HG02884 (cell line): Measurements from ENCODE around the gene PAXX.
A peak's percentile ranks its signal among the peaks of the same experiment; 100 is the strongest.
"Not testable (repeated sequence)": the region's sequence is repeated elsewhere in the genome, so short reads cannot be mapped to it uniquely, and the experiment has no call there.

Experiments
- ATAC-seq: cut with Tn5 transposase; IDR thresholded peaks from one replicate; pipeline ENCODE4 v1.9.1; 2021; ENCODE audit warnings: mild to moderate bottlenecking, moderate library complexity; ENCODE audit not compliant: unreplicated experiment

PAXX gene

DNA sequence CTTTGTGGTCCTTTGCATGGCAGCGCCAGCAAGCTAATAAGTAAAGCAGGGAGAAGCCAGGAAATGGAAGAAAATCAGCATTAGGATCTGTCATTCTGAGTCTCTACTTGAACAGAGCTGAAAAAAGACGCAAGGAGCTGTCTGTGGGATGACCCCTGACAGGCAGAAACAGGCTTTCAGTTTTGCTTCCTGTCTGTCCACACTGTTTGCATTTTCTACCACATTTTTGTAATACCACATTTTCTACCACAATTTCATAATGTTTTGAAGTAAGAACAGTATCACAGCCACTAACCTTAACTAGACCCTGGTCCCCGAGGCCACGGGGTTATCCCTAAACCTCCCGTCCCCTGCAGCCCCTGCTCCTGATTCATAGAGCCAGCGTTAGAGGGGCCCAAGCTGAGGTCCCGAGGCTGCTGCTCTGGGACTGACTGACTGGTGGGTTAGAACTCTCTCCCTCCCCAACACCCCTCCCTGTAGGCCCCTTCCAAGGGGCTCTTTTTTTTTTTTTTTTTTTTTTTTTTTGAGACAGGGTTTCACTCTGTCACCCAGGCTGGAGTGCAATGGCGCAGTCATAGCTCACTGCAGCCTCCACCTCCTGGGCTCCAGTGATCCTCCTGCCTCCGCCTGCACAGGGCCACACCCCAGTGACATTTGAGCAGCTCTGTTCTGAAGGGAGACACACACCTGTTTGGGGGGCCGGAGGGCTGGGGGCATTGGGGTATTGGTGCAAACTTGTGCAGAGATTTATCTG is 8.1 kb downstream of the PAXX start:
- ATAC-seq, result peak; percentile 71

DNA sequence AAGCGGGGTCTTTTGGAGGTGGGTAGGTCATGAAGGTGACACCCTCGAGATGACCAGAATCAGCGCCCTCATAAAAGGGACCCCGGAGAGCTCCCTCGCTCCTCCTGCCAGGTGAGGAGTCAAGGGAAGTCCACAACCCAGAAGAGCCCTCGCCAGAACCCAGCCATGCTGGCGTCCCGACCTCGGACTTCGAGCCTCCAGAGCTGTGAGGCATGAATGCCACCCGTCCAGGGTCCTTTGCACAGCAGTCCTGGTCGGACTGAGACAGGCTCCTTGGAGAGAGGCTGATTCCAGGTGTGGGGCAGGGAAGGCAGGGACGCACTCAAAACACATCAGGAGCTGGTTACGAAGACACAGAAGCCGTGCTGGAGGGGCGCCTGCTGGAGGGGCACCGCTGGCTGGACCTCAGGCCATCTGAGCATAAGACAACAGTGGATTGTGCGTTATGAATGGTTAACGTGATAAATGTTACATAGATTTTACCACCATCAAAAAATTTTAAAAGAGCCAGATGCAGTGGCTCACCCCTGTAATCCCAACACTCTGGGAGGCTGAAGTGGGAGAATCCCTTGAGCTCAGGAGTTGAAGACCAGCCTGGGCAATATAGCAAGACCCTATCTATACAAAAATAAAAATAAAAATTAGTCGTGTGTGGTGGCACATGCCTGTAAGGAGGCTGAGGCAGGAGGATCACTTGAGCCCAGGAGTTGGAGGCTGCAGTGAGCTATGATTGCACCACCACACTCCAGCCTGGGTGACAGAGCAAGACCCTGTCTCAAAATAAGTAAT is 9.8 kb downstream of the PAXX start:
- ATAC-seq, result no peak

DNA sequence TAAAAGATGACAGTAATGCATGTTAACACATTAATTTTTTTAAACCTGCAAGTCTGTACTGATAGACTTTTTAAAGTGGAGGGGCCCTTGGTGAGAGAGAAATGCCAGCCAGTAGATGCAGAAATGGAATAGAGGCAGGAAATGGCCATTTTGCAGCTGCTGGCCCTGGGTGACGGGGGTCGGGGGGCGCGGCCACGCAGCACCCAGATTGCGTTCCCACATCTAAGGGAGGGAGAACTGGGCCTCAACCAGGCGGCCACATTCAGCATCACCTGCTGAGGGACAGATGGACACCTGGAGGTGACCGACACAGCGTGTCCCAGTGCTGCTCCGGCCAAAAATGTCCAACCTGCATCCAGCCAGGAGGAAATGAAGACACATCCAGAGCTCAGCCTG is 10.4 kb downstream of the PAXX start:
- no peak for ATAC-seq

DNA sequence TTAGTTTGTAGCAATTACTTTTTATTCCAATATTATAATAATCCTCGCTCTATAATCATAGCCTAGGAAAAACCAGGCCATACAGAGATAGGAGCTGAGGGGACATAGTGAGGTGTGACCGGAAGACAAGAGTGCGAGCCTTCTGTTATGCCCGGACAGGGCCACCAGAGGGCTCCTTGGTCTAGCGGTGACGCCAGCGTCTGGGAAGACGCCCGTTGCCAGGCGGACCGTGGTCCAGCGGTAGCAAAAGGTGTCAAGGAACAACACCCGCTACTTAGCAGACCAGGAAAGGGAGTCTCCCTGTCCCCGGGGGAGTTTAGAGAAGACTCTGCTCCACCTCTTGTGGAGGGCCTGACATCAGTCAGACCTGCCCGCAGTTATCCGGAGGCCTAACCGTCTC is 12.1 kb downstream of the PAXX start:
- not testable (repeated sequence) for ATAC-seq

DNA sequence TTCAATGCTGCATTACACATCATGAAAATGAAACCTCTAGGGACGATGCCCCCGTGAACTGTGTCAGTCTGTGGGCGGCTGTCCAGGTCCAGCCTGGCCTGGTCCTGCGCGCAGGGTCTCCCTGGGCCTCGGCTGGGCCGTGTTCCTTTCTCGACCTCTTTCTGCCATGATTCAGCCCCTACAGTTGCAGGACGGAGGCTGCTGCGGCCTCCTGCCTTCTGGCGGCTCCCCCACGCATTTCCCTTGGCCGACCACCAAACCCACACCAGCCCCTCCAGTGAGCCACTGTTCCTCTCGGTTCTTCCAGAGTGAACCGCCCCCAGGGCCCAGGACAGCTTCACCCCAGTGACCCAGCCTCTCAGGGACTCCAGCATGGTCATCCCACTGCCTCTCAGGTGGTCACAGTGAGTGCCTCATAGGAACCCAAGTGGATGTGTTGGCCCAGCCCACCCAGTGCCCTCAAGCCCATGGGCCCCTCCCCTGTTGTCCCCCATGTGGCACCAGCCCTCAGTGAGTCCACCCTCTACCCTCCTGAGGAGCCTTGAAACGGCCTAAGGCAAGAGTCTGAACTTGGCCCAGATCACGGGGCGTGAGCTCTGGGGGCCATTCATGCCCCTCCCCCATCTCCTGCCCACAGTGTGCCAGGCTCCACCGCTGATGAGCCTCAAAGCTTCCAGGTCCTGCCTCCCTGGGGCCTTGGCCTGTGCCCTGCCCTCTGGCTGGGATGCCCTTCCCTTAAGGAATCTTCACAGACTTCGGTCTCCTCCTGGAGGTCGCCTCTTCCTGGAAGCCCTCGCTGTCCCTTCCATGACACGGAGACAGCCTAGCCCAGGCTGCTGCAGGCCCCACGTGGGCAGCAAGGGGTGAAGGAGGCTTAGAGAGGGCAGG is 14.1 kb downstream of the PAXX start:
- no peak for ATAC-seq

DNA sequence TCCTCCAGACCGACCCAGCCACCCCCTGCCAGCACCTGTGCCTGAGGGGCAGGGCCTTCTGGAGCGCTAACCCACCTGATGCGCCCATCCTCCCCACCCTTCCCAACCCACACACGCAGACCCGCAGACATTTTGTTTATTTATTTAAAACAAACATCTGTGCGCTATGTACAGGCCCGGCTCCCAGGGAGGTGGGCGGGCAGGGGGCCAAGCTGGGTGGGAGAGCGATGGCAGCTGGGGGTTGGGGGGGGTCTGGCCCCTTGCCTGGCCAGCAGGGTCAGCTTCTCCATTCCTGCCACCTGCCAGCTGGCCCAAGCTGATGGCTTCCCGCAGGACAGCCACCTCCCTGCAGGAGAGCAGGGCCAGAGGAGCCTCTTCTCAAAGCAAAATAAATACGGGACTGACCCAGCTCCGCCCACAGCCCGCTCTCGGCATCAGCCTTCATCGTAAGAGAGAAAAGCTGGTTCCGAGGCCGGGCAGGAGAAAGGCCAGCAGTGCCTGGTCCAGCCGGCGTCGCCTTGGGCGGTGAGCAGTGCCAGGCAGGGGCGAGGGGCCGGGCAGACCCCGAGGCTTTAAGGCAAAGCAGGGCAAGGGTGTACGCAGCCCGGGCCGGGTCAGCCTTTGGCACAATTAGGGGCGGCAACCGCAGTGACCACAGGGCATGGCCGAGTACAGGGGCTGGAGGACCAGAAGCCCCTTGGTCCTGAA is 15.0 kb downstream of the PAXX start:
- ATAC-seq, result no peak

DNA sequence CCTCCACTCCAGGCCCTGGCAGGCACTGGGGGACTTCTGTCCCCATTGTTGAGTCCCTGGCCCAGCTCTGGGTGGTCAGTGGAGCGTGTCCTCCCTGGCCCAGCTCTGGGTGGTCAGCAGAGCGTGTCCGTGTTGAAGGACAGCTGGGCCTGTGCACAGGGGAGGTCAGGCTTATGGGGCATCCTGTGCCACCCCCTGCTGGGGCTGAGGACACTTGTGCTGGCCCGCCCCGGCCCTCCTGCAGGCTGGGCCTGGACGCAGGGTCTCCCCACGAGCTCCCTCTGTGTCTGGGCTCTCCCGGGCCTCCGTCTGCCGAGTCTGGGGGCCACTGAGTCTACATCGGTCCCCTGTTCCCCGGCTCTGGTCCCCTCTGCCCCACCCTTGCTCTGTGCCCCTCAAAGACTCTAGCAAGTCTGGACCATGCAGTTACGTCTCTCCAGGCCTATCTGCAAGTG is 15.6 kb downstream of the PAXX start:
- no peak for ATAC-seq

DNA sequence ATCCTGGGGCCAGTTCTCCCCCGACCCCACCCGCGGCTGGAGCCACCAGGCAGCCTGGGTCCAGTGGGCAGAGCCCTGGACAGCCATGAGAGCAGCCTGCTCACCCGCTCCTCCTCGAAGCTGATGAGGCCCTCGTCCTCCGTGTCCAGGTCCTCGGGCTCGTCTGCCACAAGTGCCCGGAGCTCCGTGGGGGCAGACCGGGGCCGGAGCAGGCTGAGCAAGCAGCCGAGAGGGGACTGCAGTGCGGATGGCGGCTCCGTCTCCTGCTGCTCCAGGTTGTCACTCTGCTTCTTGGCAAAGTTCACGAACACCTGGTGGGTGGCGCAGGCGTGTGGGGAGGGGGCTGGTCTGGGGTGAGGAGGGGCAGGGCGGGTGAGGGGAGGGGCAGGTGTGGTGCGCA is 16.1 kb downstream of the PAXX start:
- no peak for ATAC-seq

DNA sequence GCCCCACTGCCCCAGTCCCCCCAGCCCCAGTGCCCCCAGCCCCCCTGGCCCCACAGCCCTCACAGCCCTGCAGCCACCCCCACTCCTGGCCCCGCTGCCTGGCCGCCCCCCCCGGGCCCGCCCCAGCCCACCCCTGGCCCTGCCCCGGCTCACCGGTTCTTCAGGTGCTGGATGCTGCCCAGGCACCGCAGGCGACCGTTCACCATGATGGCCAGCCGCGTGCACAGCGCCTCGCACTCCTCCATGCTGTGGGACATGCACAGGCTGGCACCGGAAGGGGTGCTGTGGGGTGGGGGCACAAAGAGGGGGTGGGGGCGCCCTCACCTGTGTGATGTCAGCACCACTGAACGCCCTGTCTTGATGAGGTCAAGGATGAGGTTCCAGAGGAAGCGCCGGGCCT is 17.0 kb downstream of the PAXX start:
- no peak for ATAC-seq

DNA sequence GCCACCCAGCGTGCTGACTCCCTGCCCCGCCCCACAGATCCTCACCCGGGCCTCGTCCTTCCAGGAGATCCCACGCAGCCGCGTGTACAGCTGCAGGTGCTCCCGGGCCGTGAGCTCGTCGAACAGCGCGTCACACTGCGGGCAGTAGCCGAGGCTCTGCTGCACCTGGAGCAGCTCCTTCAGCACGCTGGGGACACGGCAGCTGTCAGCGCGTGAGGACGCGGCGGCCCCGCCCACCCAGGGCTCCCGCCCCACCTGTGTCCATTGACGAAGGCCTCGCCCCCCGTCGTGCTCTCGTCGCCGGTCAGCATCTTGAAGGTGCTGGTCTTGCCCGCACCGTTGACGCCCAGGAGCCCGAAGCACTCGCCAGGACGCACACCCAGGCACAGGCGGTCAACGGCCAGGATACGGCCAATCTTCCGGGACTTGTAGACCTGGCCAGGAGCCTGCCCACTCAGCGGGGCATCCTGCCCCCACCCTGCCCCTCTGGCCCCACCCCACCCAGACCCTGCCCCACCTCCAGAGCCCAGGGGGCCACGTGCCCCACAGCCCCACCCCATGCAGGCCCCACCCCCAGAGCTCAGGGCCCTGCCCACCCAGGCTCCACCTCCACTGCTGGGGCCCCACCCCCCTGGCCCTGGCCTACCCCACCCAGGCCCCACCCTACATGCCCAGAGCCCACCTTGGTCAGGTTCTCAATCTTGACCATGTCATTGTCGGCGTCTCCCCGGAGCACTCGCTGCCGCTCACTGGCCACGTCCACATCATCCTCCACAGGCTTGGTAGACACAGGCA is 17.9 kb downstream of the PAXX start:
- ATAC-seq, result no peak

DNA sequence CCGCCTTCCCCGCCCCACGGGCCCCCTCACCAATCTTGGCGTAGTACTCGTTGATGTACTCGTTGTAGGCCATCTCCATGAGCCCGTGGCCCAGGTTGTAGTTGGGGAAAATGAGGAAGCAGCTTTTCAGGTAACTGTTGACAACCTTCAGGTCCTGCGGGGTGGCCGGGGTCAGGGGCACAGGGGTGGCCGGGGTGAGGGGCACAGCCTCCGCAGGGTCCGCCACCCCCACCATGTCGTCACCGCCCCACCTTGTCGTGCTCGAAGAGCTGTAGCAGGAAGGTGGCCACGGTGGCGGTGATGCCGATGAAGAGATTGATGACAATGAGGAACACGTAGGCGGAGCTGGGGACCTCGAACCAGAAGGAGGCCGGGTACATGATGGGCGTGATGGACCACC is 18.9 kb downstream of the PAXX start:
- no peak for ATAC-seq

DNA sequence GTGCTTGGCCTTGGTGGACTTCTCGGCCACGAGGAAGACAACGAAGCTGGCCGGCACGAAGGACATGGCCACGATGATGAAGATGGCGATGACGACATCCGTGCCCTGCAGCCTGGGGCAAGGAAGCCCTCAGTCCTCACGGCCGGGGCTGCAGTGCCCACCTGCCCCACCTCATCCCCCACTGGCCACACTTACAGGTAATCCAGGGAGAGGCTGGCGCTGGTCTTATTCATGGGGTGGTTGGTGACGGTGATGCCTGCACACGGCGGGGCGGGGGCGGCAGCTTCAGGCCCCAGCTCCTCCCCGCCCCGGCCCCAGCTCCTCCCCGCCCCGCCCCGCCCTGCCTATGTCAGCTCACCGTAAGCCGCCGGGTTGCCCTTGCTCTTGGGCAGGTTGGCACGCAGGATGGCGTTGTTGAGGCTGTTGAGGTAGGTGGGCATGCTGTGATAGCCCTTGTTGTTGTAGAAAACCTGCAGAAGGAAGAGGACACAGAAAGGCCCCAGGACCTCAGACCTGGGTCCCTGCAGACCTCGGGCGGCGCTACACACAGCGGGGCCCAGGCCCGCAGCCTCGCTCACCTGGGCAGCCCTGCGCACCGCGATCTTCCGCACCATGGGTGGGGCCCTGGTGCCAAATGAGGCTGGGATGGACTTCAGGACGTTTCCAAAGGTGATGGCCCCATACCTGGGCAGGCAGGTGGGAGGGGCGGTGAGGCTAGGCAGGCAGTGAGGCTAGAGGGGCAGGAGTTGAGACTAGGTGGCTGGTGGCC is 19.9 kb downstream of the PAXX start:
- ATAC-seq, result no peak

DNA sequence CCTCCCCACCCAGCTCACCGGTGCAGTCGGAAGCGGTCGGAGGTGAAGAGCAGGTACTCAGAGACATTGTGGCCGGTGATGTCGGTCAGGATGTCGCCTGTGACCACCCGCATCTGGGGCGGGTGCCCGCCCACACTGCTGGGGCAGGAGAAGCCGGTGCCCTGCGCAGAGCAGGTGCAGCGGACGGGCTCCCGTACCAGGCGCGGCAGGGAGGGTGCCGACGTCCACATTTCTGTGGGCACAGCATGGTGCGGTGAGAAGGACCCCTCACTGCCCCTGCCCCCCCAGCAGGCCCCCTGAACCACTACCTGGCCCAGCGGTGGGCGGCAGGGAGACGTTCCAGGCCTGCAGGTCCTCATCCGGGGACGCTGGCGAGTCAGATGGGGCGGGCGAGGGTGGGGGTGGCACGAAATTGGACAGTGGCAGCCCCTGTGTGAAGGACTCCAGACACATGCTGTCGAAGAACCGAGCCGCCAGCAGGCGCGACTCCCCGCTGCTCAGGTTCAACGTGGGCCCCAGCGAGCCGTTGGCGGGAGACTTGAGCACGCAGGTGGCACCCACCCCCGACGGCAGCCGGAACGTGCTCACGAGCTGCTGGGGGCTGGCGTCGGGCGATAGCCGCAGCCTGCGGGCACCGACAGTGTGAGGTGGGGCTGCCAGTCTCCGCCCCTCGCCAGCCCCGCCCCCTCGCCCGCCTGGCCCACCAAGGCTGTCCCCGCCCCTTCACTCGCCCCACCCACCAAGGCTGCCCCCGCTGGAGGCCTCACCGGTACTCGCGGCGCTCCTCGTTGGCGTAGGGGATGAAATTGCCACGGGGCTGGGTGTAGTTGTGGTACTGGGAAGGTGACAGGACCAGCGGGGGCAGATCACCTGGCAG is 20.7 kb downstream of the PAXX start:
- ATAC-seq, result no peak

DNA sequence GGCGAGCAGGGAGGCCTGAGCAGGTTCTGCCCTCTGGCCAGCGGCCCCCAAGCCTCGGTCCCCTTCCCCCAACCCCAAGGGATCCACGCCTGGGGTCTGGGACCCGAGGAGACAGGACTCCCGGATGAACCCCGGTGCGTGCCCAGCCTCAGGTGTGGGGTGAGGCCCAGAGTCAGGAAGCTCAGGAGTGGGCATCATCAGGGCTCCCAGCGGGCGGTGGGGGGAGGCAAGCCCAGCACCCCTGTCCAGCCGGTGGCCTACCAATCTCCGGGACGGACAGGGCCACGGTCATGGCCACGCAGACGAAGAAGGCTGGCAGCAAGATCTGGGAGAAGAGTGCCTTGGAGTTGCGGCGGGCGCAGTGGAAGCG is 21.3 kb downstream of the PAXX start:
- ATAC-seq, result no peak

DNA sequence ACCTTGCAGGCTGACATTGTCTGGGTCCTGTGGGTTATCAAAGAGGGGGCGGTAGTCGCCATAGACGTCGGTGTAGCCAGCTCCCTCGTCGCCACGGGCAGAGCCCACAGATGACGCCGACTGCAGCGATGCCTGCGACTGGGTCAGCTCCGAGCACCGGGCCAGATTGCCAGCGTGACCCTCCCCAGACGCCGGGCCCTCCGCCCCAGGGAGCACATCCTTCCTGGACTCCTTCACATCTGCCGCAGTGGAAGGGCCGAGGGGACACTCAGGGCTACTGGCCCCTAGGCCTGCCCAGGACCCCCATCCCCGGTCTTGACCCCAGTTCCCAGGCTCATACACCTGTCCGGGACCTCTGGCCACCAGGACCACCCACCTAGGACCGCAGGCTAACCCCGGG is 21.9 kb downstream of the PAXX start:
- no peak for ATAC-seq

DNA sequence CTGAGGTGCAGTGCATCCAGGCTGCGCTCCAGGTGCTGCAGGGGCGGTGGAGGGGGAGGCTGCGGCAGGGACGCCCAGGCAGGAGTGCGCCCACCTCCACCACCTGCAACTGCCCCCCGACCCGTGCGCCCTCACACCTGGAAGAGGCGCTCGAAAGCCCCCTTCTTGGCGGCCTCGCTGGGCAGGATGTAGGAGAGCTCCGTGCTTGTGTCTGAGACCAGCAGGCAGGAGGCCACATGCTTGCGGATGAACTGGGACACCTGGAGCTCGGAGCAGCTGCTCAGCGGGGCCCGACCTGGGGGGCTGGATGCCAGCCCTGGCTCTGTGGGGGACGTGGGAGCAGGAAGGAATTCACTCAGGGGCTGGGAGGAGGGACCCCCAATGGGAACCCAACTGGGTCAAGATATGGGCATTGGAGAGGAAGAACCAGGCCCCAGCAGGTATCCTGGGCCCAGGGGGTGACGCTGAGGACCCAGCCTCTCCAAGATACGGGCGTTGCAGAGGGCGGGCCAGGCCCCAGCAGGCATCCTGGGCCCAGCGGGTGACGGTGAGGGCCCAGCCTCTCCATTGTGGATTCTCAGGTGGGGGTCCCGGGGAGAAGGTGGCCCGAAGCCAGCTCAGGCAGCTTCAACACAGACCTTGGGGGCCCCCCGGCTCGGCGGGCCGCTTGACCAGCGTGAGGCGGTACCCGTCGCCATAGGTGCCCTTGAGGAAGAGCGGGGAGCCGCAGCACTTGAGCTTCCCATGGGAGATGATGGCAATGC is 22.7 kb downstream of the PAXX start:
- no peak for ATAC-seq

DNA sequence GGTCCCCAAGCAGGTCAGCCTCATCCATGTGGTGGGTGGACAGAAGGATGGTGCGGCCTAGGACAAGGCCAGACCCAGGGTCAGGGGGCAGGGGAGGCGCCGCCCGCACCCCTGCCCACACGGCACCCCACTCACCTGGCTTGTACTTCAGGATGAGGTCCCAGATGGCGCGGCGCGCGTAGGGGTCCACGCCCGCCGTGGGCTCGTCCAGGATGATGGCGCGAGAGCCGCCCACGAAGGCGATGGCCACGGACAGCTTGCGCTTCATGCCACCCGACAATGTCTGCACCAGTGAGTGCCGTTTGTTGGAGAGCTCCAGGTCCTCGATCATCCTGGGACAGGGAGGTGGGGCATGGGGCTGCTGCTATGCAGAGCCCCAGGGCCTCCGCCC is 23.3 kb downstream of the PAXX start:
- no peak for ATAC-seq

DNA sequence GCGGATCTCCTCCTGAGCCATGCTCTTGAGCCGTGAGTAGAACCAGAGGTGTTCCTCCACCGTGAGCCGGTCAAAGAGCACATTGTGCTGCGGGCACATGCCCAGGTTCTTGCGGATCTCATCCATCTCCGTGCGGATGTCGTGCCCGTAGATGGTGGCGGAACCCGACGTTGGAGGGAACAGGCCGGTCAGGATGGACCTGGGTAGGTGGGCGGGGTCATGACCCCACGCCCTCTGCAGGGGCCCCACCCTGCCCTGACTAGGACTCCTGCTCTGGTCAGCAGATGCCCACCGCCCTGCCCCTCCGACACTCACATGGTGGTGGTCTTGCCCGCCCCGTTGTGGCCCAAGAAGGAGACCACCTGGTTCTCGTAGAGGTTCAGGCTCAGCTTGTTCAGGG is 23.8 kb downstream of the PAXX start:
- no peak for ATAC-seq
